ENCODE data around the gene COL4A4. TPM values are rescaled to one million over a fixed set of nuclear protein-coding genes. Genes with fewer than 3 reads are reported as not detected.

Gene COL4A4
- total and polyA plus RNA-seq, 2 of the 4 experiments (the other 2 are of a cell fraction): 0.02 TPM; not detected in 1

DNA sequence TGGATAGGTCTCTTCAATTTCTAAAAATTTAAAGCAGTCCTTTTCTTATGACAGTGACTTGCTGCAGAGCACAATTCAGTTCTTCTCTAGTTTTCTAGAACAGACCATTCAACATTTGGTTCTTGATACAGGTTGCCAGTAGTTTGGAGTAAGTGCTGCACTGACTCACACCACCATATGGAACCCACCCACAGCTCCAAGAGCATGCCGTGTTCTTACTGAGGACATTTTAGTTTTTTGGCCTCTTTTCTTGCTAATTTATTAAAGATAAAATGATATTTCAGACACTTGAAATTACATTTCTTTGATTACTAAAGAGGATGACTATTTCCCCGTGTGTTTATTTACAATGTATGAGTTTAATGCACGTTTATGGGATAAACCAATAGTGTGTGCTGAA is 120.0 kb downstream of the COL4A4 start:
- in situ Hi-C loops (cut with MboI; ENCODE audit: low sequenced_read_pairs) (no loop called here), dilution Hi-C loops (cut with HindIII; ENCODE audit: low sequenced_read_pairs, unreplicated experiment) (no loop called here), intact Hi-C loops (cut with micrococcal nuclease) (no loop called here)
- no TSS peak for BruUV-seq (replicated peaks)
- Histone ChIP-seq H2AK9ac (replicated peaks; ENCODE audit: low read depth, low read length, poor library complexity) (no peak overlapping the region), H3K36me3 (ENCODE audit: control insufficient read depth, insufficient read depth, low read length) (no peaks in the 10 kb centered on the region), H3K14ac (replicated peaks; ENCODE audit: low read depth, low read length) (no peak overlapping the region), H3K4me2 (ENCODE audit: low read depth, low read length) (no peak overlapping the region), H4K91ac (ENCODE audit: insufficient read depth, low read depth, low read length) (no peak overlapping the region), H3K4me3 (ENCODE audit: insufficient read depth, low read depth, low read length) (no peak overlapping the region), H3K9ac (ENCODE audit: low read depth, low read length) (no peak overlapping the region), H3K18ac (ENCODE audit: low read depth, low read length) (no peak overlapping the region), H3K27me3 (ENCODE audit: control insufficient read depth, insufficient read depth, low read length) (no peaks in the 10 kb centered on the region; the same call in 1 of the 2 replicates), H3K4me1 (ENCODE audit: control insufficient read depth, insufficient read depth, low read length) (no peaks in the 10 kb centered on the region), H4K20me1 (ENCODE audit: insufficient read depth, low read length) (no peaks in the 10 kb centered on the region), H4K5ac (ENCODE audit: low read depth, low read length) (no peak overlapping the region), H2BK20ac (ENCODE audit: low read depth, low read length) (no peak overlapping the region), H3K56ac (ENCODE audit: extremely low read depth, insufficient read depth, low read length) (no peak overlapping the region), H3K23ac (ENCODE audit: low read depth, low read length) (no peak overlapping the region), H3K27ac (ENCODE audit: insufficient read depth, low read length) (no peak overlapping the region), H3K9me3 (ENCODE audit: control insufficient read depth, insufficient read depth, low read length) (no peaks in the 10 kb centered on the region), H2BK15ac (ENCODE audit: low read depth, low read length) (no peak overlapping the region), H2BK5ac (ENCODE audit: low read depth, low read length, poor library complexity, severe bottlenecking) (no peak overlapping the region), H4K8ac (ENCODE audit: low read depth in 2 of 2, low read length in 2 of 2) (no peak overlapping the region), H2BK120ac (ENCODE audit: low read depth, low read length) (no peak overlapping the region), H3K9me1 (ENCODE audit: insufficient read depth, low read length) (no peaks in the 10 kb centered on the region), H3K79me1 (ENCODE audit: low read depth in 1 of 2, low read length in 2 of 2) (no peaks in the 10 kb centered on the region), H3K4ac (ENCODE audit: low read depth, low read length) (no peak overlapping the region), H2AK5ac (ENCODE audit: low read depth, low read length) (no peak overlapping the region), H2AFZ (replicated peaks; ENCODE audit: low read length, poor library complexity) (no peak overlapping the region)
- POLR2A ChIA-PET (ENCODE audit: unreplicated experiment): no interaction called here
- CTCF ChIA-PET: no interaction called here
- no CpG with 5 or more reads among the region's 3 CpGs for WGBS, 2 experiments (ENCODE audit: extremely low coverage in 2 of 2, insufficient read length in 1 of 2)
- DNase-seq (no peak), ATAC-seq (ENCODE audit: low read depth) (no peak)
- no peak for TF ChIP-seq POLR2A (IDR thresholded peaks at IDR 0.05; ENCODE audit: low read depth, low read length)
- no peak for TF ChIP-seq RCOR1 (IDR thresholded peaks at IDR 0.05; ENCODE audit: insufficient replicate concordance, low read length)
- no peak for TF ChIP-seq MAZ (IDR thresholded peaks at IDR 0.05; ENCODE audit: borderline replicate concordance, low read depth, low read length)
- TF ChIP-seq FOS (IDR thresholded peaks at IDR 0.05; ENCODE audit: low read depth, low read length): no peak
- TF ChIP-seq NFE2L2 (IDR thresholded peaks at IDR 0.05; ENCODE audit: low read depth, low read length): no peak
- TF ChIP-seq, protein P1, sequence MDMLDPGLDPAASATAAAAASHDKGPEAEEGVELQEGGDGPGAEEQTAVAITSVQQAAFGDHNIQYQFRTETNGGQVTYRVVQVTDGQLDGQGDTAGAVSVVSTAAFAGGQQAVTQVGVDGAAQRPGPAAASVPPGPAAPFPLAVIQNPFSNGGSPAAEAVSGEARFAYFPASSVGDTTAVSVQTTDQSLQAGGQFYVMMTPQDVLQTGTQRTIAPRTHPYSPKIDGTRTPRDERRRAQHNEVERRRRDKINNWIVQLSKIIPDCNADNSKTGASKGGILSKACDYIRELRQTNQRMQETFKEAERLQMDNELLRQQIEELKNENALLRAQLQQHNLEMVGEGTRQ (IDR thresholded peaks at IDR 0.05; ENCODE audit: low read depth, low read length): no peak
- TF ChIP-seq, protein P2, sequence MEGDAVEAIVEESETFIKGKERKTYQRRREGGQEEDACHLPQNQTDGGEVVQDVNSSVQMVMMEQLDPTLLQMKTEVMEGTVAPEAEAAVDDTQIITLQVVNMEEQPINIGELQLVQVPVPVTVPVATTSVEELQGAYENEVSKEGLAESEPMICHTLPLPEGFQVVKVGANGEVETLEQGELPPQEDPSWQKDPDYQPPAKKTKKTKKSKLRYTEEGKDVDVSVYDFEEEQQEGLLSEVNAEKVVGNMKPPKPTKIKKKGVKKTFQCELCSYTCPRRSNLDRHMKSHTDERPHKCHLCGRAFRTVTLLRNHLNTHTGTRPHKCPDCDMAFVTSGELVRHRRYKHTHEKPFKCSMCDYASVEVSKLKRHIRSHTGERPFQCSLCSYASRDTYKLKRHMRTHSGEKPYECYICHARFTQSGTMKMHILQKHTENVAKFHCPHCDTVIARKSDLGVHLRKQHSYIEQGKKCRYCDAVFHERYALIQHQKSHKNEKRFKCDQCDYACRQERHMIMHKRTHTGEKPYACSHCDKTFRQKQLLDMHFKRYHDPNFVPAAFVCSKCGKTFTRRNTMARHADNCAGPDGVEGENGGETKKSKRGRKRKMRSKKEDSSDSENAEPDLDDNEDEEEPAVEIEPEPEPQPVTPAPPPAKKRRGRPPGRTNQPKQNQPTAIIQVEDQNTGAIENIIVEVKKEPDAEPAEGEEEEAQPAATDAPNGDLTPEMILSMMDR (conservative IDR thresholded peaks at IDR 0.05; ENCODE audit: low read depth, low read length): no peak
- TF ChIP-seq BHLHE40 (IDR thresholded peaks at IDR 0.05; ENCODE audit: low read depth, low read length): no peak
- TF ChIP-seq RAD21 (IDR thresholded peaks at IDR 0.05; ENCODE audit: low read length): no peak
- no peak for TF ChIP-seq RFX5 (IDR thresholded peaks at IDR 0.05; ENCODE audit: low read depth, low read length)
- no peak for TF ChIP-seq SMC3 (IDR thresholded peaks at IDR 0.05; ENCODE audit: low read depth, low read length)
